IMR-90 (cell line): ENCODE data around the gene MRPL32. TPM values are rescaled to one million over a fixed set of nuclear protein-coding genes. Genes with fewer than 3 reads are reported as not detected.

Experiments used
- ATAC-seq: fragments of 200-7000 bp; cut with Tn5 transposase; 2 replicates; pipeline ENCODE4 v1.9.1; 2020; ENCODE audit warnings: low read depth, mild to moderate bottlenecking, moderate library complexity
- BruUV-seq: library from RNA; stranded (reverse); fragments of 400-500 nt; replicated peaks from 2 replicates; lab custom pipeline; 2021; lab: Mats Ljungman, UMichigan
- CTCF ChIA-PET: fragments of 300-600 bp; formaldehyde crosslinking; extraction: SDS; loops from one replicate; lab custom pipeline; 2021; ENCODE audit warnings: antibody characterized with exemption; lab: Yijun Ruan, JAX
- POLR2A ChIA-PET: fragments of 300-600 bp; sonication (Branson Sonifier 250); formaldehyde crosslinking; loops from one replicate; lab custom pipeline; 2022; ENCODE audit warnings: antibody characterized with exemption; ENCODE audit not compliant: unreplicated experiment; lab: Charles Lee
- DNase-seq: peaks from one replicate; pipeline ENCODE4 v3.0.0; 2013
- H2AFZ ChIP-seq: replicated peaks from 2 replicates; pipeline ENCODE3; 2013; ENCODE audit warnings: low read length, mild to moderate bottlenecking; ENCODE audit not compliant: poor library complexity
- H2AK5ac ChIP-seq: 2 replicates; pipeline ENCODE4 v1.6.1; 2013; ENCODE audit warnings: low read depth, low read length, inconsistent platforms
- H2AK9ac ChIP-seq: replicated peaks from 2 replicates; pipeline ENCODE3; 2013; ENCODE audit warnings: mild to moderate bottlenecking, low read depth, low read length, moderate library complexity; ENCODE audit not compliant: poor library complexity
- H2BK120ac ChIP-seq: 2 replicates; pipeline ENCODE4 v1.6.1; 2013; ENCODE audit warnings: low read depth, low read length, inconsistent platforms
- H2BK15ac ChIP-seq: 3 replicates; pipeline ENCODE4 v1.6.1; 2013; ENCODE audit warnings: low read depth, low read length, inconsistent platforms
- H2BK20ac ChIP-seq: 2 replicates; pipeline ENCODE4 v1.6.1; 2013; ENCODE audit warnings: low read depth, mild to moderate bottlenecking, inconsistent platforms, low read length, moderate library complexity
- H2BK5ac ChIP-seq: 2 replicates; pipeline ENCODE4 v1.6.1; 2013; ENCODE audit warnings: mild to moderate bottlenecking, low read depth, low read length, inconsistent platforms; ENCODE audit not compliant: poor library complexity, severe bottlenecking
- H3K14ac ChIP-seq: replicated peaks from 2 replicates; pipeline ENCODE4 v1.6.1; 2013; ENCODE audit warnings: low read depth, low read length, inconsistent platforms
- H3K18ac ChIP-seq: 2 replicates; pipeline ENCODE4 v1.6.1; 2013; ENCODE audit warnings: low read depth, low read length, control low read depth
- H3K23ac ChIP-seq: 2 replicates; pipeline ENCODE4 v1.6.1; 2013; ENCODE audit warnings: low read depth, low read length, inconsistent platforms
- H3K27ac ChIP-seq: 2 replicates; pipeline ENCODE4 v1.5.1; 2013; ENCODE audit warnings: mild to moderate bottlenecking, control low read depth, low read length; ENCODE audit not compliant: insufficient read depth
- H3K27me3 ChIP-seq: 2 replicates; pipeline ENCODE4 v1.6.1; 2013; ENCODE audit warnings: low read length; ENCODE audit not compliant: control insufficient read depth, insufficient read depth
- H3K36me3 ChIP-seq: 2 replicates; pipeline ENCODE4 v1.6.1; 2013; ENCODE audit warnings: low read length, mixed read lengths; ENCODE audit not compliant: control insufficient read depth, insufficient read depth
- H3K4ac ChIP-seq: 2 replicates; pipeline ENCODE4 v1.6.1; 2013; ENCODE audit warnings: low read depth, low read length, inconsistent platforms
- H3K4me1 ChIP-seq: 2 replicates; pipeline ENCODE4 v1.6.1; 2013; ENCODE audit warnings: low read length, mixed read lengths; ENCODE audit not compliant: control insufficient read depth, insufficient read depth
- H3K4me2 ChIP-seq: 2 replicates; pipeline ENCODE4 v1.6.1; 2013; ENCODE audit warnings: low read depth, mild to moderate bottlenecking, control low read depth, low read length, moderate library complexity
- H3K4me3 ChIP-seq: 2 replicates; pipeline ENCODE4 v1.5.1; 2013; ENCODE audit warnings: low read depth, mild to moderate bottlenecking, control low read depth, low read length, moderate library complexity; ENCODE audit not compliant: insufficient read depth
- H3K56ac ChIP-seq: 2 replicates; pipeline ENCODE4 v1.6.1; 2013; ENCODE audit warnings: low read length, inconsistent platforms; ENCODE audit not compliant: insufficient read depth; ENCODE audit errors: extremely low read depth
- H3K79me1 ChIP-seq, 2 experiments: 2 replicates each; pipeline ENCODE4 v1.6.1; 2013; ENCODE audit warnings: low read length in 2 of 2, inconsistent platforms in 1 of 2, low read depth in 1 of 2
- H3K9ac ChIP-seq: 2 replicates; pipeline ENCODE4 v1.6.1; 2013; ENCODE audit warnings: low read depth, low read length, control low read depth
- H3K9me1 ChIP-seq: 2 replicates; pipeline ENCODE4 v1.6.1; 2013; ENCODE audit warnings: low read length, inconsistent platforms; ENCODE audit not compliant: insufficient read depth
- H3K9me3 ChIP-seq: 2 replicates; pipeline ENCODE4 v1.6.1; 2013; ENCODE audit warnings: low read length; ENCODE audit not compliant: control insufficient read depth, insufficient read depth
- H4K20me1 ChIP-seq: 2 replicates; pipeline ENCODE4 v1.6.1; 2013; ENCODE audit warnings: low read length, inconsistent platforms; ENCODE audit not compliant: insufficient read depth
- H4K5ac ChIP-seq: 2 replicates; pipeline ENCODE4 v1.6.1; 2013; ENCODE audit warnings: mild to moderate bottlenecking, low read depth, low read length, control low read depth
- H4K8ac ChIP-seq, 2 experiments: 2 replicates each; pipeline ENCODE4 v1.6.1; 2013; ENCODE audit warnings: low read depth in 2 of 2, low read length in 2 of 2, control low read depth in 1 of 2, inconsistent platforms in 1 of 2
- H4K91ac ChIP-seq: 2 replicates; pipeline ENCODE4 v1.6.1; 2013; ENCODE audit warnings: low read depth, low read length, inconsistent platforms; ENCODE audit not compliant: insufficient read depth
- BHLHE40 ChIP-seq: fragments of 150-350 bp; IDR thresholded peaks from 2 replicates; pipeline ENCODE4 v1.6.1; 2016; ENCODE audit warnings: mild to moderate bottlenecking, low read depth, low read length
- MAFK ChIP-seq: IDR thresholded peaks from 2 replicates; pipeline ENCODE4 v1.6.1; 2012; ENCODE audit warnings: low read depth, low read length, improper control_type of control experiment
- MXI1 ChIP-seq: IDR thresholded peaks from 2 replicates; pipeline ENCODE4 v1.6.1; 2012; ENCODE audit warnings: low read depth, mild to moderate bottlenecking, low read length, moderate library complexity, borderline replicate concordance
- NFE2L2 ChIP-seq: fragments of 150-350 bp; IDR thresholded peaks from 2 replicates; pipeline ENCODE4 v1.6.1; 2016; ENCODE audit warnings: low read depth, mild to moderate bottlenecking, low read length
- RAD21 ChIP-seq: IDR thresholded peaks from 2 replicates; pipeline ENCODE4 v1.6.1; 2012; ENCODE audit warnings: low read length, improper control_type of control experiment
- RCOR1 ChIP-seq: IDR thresholded peaks from 2 replicates; pipeline ENCODE4 v1.6.1; 2012; ENCODE audit warnings: mild to moderate bottlenecking, low read length, improper control_type of control experiment; ENCODE audit not compliant: insufficient replicate concordance
- RFX5 ChIP-seq: IDR thresholded peaks from 2 replicates; pipeline ENCODE4 v1.8.0; 2012; ENCODE audit warnings: low read depth, mild to moderate bottlenecking, low read length, moderate library complexity
- WGBS, 2 experiments: methylation state at CpG; one replicate each; pipeline versions ENCODE4 v1.1.5 to v1.1.7; 2013; ENCODE audit warnings: missing lambda C conversion rate in 2 of 2; ENCODE audit not compliant: insufficient read length in 1 of 2; ENCODE audit errors: extremely low coverage in 2 of 2; 5-methylcytosine and 5-hydroxymethylcytosine counted together
- dilution Hi-C: fragments of 300-500 bp; cut with HindIII; formaldehyde crosslinking; loops from one replicate; pipeline ENCODE4 v1.14.3; 2018; ENCODE audit warnings: low sequenced_read_pairs; ENCODE audit not compliant: unreplicated experiment
- in situ Hi-C: fragments of 300-500 bp; cut with MboI; formaldehyde crosslinking; loops from 3 replicates; pipeline ENCODE4 v1.14.3; 2019; ENCODE audit warnings: low sequenced_read_pairs, inconsistent platforms, mixed read lengths
- intact Hi-C: fragments of 100-400 bp; cut with micrococcal nuclease; formaldehyde crosslinking; loops from 2 replicates; pipeline ENCODE4 v1.10.0; 2022
- polyA plus RNA-seq, 3 experiments: library from polyadenylated mRNA; depleted of rRNA; stranded (reverse); fragments of >200 nt; gene quantifications; 2 replicates each; pipeline ENCODE4 v1.2.3, GENCODE V29; 2012; ENCODE audit warnings: low replicate concordance in 1 of 3
- total RNA-seq: library from RNA; depleted of rRNA; stranded (reverse); fragments of >200 nt; gene quantifications from 2 replicates; pipeline ENCODE4 v1.2.3, GENCODE V29; 2012
- TF ChIP-seq, protein P1 (sequence below): fragments of 150-350 bp; IDR thresholded peaks from 2 replicates; pipeline ENCODE4 v1.6.1; 2016; ENCODE audit warnings: low read depth, mild to moderate bottlenecking, low read length, moderate library complexity, borderline replicate concordance
- TF ChIP-seq, protein P2 (sequence below): fragments of 150-350 bp; IDR thresholded peaks from 2 replicates; pipeline ENCODE4 v1.6.1; 2017; ENCODE audit warnings: mild to moderate bottlenecking, antibody characterized with exemption, low read length, low read depth
- TF ChIP-seq, protein P3 (sequence below): conservative IDR thresholded peaks from 2 replicates; pipeline ENCODE4 v1.5.1; 2012; ENCODE audit warnings: mild to moderate bottlenecking, low read depth, low read length, improper control_type of control experiment

The MRPL32 gene
- total and polyA plus RNA-seq, 2 of the 4 experiments (the other 2 are of a cell fraction) = 42.3 to 75.3 TPM

DNA sequence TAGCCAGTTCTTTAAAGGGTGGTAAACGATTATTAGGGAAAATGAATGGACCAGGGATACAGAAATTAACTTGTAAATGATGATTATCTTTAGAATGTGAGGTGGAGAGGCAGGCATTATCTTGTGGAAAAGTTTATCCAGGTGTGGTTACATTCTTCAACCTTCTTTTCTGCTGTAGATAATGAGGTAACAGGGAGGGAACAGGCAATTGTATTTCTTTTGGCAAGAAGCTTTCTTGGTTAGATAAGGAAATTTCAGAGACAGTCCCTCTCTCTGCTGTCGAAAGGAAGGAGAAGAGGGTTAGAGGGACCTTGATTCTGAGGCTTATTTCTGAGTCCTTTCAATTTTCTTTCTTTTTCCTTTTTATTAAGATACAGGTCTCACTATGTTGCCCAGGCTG is 32.1 kb downstream of the MRPL32 start:
- H4K91ac ChIP-seq = no peak overlapping the region
- no peak overlapping the region for H3K56ac ChIP-seq
- H3K4ac ChIP-seq = no peak overlapping the region
- whole genome bisulfite sequencing, 2 experiments = no CpG with 5 or more reads among the region's 2 CpGs
- no peaks in the 10 kb centered on the region for H3K79me1 ChIP-seq
- H4K8ac ChIP-seq = no peak overlapping the region
- dilution Hi-C loops = no loop called here
- no peak overlapping the region for H3K27ac ChIP-seq
- H3K18ac ChIP-seq = no peak overlapping the region
- H3K27me3 ChIP-seq = peaks cover 9% of the 10 kb centered on the region
- TF ChIP-seq NFE2L2 = no peak
- TF ChIP-seq, protein P1, sequence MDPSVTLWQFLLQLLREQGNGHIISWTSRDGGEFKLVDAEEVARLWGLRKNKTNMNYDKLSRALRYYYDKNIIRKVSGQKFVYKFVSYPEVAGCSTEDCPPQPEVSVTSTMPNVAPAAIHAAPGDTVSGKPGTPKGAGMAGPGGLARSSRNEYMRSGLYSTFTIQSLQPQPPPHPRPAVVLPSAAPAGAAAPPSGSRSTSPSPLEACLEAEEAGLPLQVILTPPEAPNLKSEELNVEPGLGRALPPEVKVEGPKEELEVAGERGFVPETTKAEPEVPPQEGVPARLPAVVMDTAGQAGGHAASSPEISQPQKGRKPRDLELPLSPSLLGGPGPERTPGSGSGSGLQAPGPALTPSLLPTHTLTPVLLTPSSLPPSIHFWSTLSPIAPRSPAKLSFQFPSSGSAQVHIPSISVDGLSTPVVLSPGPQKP = no peak
- no peak for TF ChIP-seq MXI1
- no peak for TF ChIP-seq MAFK
- TF ChIP-seq, protein P2, sequence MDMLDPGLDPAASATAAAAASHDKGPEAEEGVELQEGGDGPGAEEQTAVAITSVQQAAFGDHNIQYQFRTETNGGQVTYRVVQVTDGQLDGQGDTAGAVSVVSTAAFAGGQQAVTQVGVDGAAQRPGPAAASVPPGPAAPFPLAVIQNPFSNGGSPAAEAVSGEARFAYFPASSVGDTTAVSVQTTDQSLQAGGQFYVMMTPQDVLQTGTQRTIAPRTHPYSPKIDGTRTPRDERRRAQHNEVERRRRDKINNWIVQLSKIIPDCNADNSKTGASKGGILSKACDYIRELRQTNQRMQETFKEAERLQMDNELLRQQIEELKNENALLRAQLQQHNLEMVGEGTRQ = no peak
- TF ChIP-seq, protein P3, sequence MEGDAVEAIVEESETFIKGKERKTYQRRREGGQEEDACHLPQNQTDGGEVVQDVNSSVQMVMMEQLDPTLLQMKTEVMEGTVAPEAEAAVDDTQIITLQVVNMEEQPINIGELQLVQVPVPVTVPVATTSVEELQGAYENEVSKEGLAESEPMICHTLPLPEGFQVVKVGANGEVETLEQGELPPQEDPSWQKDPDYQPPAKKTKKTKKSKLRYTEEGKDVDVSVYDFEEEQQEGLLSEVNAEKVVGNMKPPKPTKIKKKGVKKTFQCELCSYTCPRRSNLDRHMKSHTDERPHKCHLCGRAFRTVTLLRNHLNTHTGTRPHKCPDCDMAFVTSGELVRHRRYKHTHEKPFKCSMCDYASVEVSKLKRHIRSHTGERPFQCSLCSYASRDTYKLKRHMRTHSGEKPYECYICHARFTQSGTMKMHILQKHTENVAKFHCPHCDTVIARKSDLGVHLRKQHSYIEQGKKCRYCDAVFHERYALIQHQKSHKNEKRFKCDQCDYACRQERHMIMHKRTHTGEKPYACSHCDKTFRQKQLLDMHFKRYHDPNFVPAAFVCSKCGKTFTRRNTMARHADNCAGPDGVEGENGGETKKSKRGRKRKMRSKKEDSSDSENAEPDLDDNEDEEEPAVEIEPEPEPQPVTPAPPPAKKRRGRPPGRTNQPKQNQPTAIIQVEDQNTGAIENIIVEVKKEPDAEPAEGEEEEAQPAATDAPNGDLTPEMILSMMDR = no peak
- no peak for TF ChIP-seq RFX5
- TF ChIP-seq RCOR1 = no peak
- TF ChIP-seq BHLHE40 = no peak
- no peak for TF ChIP-seq RAD21
- no peak overlapping the region for H2AK9ac ChIP-seq
- no peak overlapping the region for H4K5ac ChIP-seq
- no peak overlapping the region for H3K4me3 ChIP-seq
- H2BK20ac ChIP-seq = no peak overlapping the region
- CTCF ChIA-PET = no interaction called here
- in situ Hi-C loops = no loop called here
- H2BK120ac ChIP-seq = no peak overlapping the region
- no peak overlapping the region for H2BK15ac ChIP-seq
- no peaks in the 10 kb centered on the region for H3K9me3 ChIP-seq
- no peak for ATAC-seq
- intact Hi-C loops = no loop called here
- H2BK5ac ChIP-seq = no peak overlapping the region
- H2AK5ac ChIP-seq = no peak overlapping the region
- POLR2A ChIA-PET = no interaction called here
- BruUV-seq = no TSS peak
- H3K36me3 ChIP-seq = no peaks in the 10 kb centered on the region
- no peaks in the 10 kb centered on the region for H4K20me1 ChIP-seq
- H3K23ac ChIP-seq = no peak overlapping the region
- no peaks in the 10 kb centered on the region for H3K4me1 ChIP-seq
- H3K9me1 ChIP-seq = no peaks in the 10 kb centered on the region
- H3K14ac ChIP-seq = no peak overlapping the region
- no peak overlapping the region for H2AFZ ChIP-seq
- DNase-seq = no peak
- no peak overlapping the region for H3K9ac ChIP-seq
- H3K4me2 ChIP-seq = no peak overlapping the region
